HG03095 (cell line): ENCODE measurements around the gene ELAVL2.

ENCODE experiments used
- ATAC-seq: cut with Tn5 transposase; IDR thresholded peaks from one replicate; pipeline ENCODE4 v1.9.1; 2021; ENCODE audit warnings: moderate library complexity; ENCODE audit not compliant: unreplicated experiment

Gene ELAVL2

GRCh38 chr9:23669776-23670175 is 156.3 kb downstream of the ELAVL2 start:
- no peak for ATAC-seq

GRCh38 chr9:23665635-23666034 is 160.4 kb downstream of the ELAVL2 start:
- no peak for ATAC-seq

DNA sequence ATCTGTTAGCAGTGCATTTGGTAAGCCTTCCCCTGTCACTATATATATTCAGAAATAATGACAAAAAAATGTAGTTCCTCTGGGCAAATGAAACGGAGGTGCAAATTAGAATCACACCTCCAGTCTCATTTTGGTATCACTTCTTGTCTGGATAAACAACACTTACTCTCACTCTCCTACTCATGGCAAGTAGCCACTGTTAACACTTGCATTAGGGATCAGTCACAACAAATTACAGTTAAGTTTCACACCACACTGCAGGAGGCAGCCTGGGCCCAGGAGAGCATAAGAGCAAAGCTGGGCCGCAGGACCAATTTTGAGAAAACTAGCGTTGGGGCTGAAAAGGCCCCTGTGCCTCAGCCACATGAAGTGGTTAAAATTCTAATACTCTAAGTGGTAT is 161.0 kb downstream of the ELAVL2 start:
- ATAC-seq: no peak

DNA sequence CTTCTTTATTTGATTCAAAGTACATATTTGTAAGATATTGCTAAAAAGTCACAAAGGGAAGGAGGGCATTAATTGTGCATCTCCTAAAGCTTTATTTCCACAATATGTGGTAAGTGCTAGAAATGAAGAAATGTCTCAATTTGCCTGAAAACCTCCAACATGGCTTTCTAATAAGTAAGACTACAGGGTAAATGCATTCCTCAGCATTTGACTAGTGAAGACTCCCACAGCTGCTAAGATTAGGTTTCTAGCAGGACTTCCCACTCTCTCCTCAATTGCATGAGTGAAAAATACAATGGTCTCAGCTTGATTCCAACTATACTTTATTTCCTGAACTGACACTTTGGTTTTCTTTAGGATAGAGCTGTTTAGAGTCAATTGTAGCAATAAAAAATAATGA is 162.1 kb downstream of the ELAVL2 start:
- ATAC-seq: no peak

DNA sequence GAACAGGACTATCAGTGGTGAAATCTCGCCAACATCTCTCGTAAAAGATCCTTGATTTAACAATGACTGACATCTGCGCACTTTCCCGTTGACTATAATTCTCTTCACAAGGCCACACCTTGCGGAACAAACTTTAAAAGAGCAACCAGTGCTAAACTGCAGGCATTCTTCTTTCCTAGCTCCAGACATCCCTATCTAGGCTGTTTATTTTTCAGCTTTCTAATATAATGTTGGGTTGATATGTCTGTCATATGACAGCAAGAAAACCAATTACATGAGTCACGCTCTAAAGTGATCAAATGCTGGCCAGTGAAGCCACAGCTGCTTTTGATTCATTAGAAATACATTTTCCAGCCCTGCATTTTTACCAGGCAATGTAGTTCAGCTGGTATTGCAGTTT is 162.5 kb downstream of the ELAVL2 start:
- no peak for ATAC-seq

DNA sequence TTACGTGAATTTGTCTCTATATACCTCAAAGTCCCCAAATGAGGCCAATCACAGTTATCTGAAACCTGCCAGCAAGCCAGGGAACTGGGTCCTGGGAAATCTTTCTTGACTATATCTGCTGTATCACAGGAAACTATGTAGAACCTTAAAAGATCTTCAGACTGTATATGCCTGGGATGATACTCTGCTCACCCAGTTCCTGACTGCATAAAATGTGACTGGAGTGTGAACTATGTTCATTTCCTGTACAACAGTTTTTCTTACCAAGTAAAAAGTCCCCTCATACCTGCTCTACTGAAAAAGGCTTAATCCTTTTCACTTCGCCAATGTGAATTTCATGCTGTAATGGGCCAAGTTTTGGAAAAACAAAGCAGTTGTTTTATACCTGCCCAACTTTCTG is 162.9 kb downstream of the ELAVL2 start:
- no peak for ATAC-seq

DNA sequence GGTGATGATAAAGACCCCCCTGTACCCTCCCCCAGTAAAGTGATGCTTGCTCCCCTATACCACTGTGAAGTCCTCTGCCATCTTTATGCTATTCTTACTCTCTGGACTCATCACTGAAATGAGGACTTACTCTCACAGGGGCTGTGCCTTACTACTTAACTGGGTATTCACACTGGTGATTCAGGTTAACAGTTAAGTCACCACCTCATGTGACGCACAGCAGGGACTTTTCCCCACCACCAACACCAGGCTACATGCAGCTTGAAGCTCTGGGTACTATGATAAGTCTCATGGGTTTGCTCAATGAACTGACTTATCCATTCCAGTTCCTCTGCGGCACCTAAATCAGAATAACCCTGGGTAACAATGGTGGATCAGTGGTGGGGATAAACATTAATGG is 163.7 kb downstream of the ELAVL2 start:
- no peak for ATAC-seq

- ATAC-seq: no peak
Measured at GRCh38 chr9:23659346-23660006, 166.6 kb downstream of the ELAVL2 start.

DNA sequence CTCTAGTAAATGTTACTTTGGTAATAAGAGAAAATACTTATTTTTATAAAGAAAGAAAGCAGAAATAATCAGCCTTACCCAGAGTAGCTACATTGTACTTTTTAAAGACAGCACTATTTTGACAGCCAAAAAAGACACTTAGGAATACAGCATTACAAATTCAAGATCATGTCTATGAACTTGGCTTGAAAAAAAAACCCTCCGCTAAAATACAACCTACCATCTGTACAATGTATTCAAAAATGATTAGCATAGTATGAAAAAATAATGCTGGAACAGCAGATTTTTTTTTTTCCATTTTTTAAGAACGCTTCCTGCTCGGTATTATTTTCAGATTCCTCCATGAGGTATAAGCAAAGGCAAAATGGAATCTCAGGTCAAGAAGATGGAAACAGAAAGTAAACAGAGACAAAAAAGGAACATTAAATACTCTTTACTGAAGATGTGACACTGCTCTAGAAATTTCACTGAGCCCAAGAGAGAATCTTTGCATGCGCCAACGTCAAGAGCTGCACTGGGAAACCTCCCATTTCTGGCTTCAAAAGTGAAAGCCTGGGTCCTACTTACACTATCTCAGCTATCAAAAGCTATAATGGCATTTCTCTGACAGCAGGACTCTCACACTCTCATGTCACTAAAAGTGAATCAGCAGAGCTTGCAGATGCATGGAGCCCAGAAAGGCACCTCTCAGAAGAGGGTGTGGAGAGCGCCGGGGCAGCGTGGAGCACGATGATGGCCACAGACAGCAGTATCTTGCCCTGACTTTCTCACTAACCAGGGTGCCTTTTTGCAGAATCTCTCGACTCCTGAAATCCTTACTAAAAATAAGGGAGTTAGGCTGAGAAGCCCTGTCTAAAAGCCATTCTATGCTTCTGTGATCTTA is 167.4 kb downstream of the ELAVL2 start:
- no peak for ATAC-seq

DNA sequence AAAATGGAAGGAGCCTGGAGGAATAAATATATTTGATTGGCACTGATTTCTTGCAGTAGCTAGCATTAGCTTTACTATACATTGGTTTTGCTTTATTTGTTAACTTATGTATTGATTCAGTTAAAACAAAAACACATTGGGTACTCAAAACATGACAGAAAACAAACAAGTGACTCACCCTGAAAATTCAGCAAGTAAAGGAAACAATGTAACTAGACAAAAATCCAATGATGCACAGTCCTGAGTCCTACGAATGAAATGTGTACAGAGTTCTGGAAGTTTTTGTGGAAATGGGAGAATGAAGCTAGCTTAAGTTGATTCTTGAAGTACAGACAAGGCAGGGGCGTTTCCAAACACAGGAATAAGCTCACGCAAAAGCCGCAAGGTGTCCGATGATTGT is 175.0 kb downstream of the ELAVL2 start:
- no peak for ATAC-seq

- no peak for ATAC-seq
Measured at GRCh38 chr9:23648651-23649050, 177.4 kb downstream of the ELAVL2 start.

- no peak for ATAC-seq
Measured at GRCh38 chr9:23644896-23645295, 181.1 kb downstream of the ELAVL2 start.

DNA sequence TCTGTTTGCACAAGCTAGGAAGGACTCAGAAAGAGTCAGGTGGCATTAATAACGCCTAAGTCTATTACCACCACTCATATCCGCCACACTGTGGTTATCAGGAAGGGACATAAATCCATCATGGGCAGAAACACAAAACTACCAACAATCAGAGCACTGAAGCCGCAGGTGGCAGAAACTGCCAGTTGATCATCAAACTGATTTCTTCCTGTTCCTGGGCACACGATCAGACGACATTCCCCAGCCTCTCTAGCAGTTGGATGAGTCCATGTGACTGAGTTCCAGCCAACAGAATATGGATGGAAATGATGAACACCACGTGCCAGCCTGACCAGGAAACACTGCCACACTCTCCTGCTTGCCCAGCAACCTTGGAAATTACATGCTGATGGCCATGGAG is 181.7 kb downstream of the ELAVL2 start:
- no peak for ATAC-seq

DNA sequence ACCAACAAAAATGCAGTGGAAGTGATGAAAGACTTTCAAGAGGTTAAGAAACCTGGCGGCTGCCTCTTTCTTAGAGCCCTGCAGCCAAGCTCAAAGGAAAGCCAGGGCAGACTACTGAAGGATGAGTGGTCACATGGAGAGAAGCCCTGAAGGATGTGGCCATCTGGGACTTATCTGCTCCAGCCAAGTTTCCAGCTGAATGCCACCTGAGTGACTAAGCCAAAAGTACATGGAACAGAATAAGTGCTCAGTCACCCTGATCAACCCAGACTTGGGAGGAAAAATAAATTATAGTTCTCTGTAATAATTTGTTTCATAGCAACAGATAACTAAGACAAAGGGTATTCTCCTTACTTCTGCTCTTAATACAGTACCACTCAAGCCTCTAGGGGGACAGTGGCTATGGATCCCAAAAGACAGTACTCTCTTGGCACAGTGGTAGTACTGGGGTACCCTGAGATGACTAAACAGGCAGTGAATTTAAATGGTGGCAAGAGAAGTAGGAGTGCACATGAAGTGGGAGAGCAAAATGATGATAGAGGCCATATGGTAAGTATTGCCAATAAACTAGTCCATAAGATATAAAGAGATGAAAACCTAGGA is 182.3 kb downstream of the ELAVL2 start:
- ATAC-seq: no peak
